Neural progenitor cell (in vitro differentiated cells): ENCODE results near the gene CES2.

ENCODE experiments used
- CTCF ChIP-seq: fragments of 200-600 bp; sonication (generic); IDR thresholded peaks from 2 replicates; pipeline ENCODE4 v1.5.1; 2017; ENCODE audit warnings: antibody characterized with exemption, mild to moderate bottlenecking
- EZH2 ChIP-seq: fragments of 200-600 bp; sonication (generic); IDR thresholded peaks from 2 replicates; pipeline ENCODE4 v1.6.1; 2017; ENCODE audit warnings: antibody characterized with exemption, mild to moderate bottlenecking, moderate library complexity
- EZH2phosphoT487 ChIP-seq: fragments of 200-600 bp; sonication (generic); IDR thresholded peaks from 2 replicates; pipeline ENCODE4 v1.6.1; 2017; ENCODE audit warnings: antibody characterized with exemption

- no peak for TF ChIP-seq CTCF
- no peak for TF ChIP-seq EZH2
- no peak for TF ChIP-seq EZH2phosphoT487
Measured at GRCh38 chr16:66927918-66928649, 7.2 kb upstream of the CES2 start.
